GM12891 (cell line): Measurements from ENCODE around the gene C9orf85.
"Not testable (repeated sequence)": the region's sequence is repeated elsewhere in the genome, so short reads cannot be mapped to it uniquely, and the experiment has no call there.

Experiments used
- DNase-seq: peaks from one replicate; pipeline ENCODE4 v3.0.0; 2011; ENCODE audit warnings: low spot score; ENCODE audit not compliant: insufficient read length
- FAIRE-seq: peaks from 2 replicates; lab custom pipeline; 2011; peaks lifted over from hg19 to GRCh38; lab: Jason Lieb, UNC
- PAX5 ChIP-seq: IDR thresholded peaks from 2 replicates; pipeline ENCODE4 v1.6.1; 2011; ENCODE audit warnings: low read length, moderate library complexity, mild to moderate bottlenecking; ENCODE audit not compliant: insufficient read depth, severe bottlenecking
- POLR2A ChIP-seq: IDR thresholded peaks from 2 replicates; pipeline ENCODE4 v1.6.1; 2011; ENCODE audit warnings: low read depth, low read length, control low read depth
- POLR2AphosphoS5 ChIP-seq: IDR thresholded peaks from 2 replicates; pipeline ENCODE4 v1.6.1; 2011; ENCODE audit warnings: low read depth, low read length, control low read depth
- POU2F2 ChIP-seq: IDR thresholded peaks from 2 replicates; pipeline ENCODE4 v1.6.1; 2011; ENCODE audit warnings: low read depth, mild to moderate bottlenecking, control low read depth, low read length, moderate library complexity
- SPI1 ChIP-seq: IDR thresholded peaks from 2 replicates; pipeline ENCODE4 v1.6.1; 2011; ENCODE audit warnings: low read depth, low read length, control low read depth
- TAF1 ChIP-seq: IDR thresholded peaks from 2 replicates; pipeline ENCODE4 v1.6.1; 2011; ENCODE audit warnings: low read depth, low read length, control low read depth

Gene C9orf85

DNA sequence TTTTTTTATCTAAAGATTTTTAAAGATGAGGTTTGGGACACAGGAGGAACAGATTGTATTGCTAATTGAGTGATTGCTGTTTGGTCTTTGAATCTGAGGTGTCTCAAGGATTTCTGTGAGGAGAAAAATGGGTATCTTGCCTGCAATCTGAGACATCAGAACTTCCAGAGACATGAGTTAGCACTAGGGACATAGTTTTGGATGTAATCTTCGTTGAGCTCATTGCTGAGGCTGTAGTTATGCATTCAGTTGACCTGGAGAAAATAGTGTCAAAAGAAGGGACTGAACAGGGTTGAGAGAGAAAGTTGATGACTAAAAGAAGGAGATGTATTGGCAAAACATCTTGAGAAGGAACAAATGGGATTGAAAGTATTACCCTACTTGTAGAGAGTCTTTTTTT, 24.6 kb downstream of the C9orf85 start:
- FAIRE-seq (no peak), DNase-seq (no peak)
- TF ChIP-seq PAX5 = no peak

DNA sequence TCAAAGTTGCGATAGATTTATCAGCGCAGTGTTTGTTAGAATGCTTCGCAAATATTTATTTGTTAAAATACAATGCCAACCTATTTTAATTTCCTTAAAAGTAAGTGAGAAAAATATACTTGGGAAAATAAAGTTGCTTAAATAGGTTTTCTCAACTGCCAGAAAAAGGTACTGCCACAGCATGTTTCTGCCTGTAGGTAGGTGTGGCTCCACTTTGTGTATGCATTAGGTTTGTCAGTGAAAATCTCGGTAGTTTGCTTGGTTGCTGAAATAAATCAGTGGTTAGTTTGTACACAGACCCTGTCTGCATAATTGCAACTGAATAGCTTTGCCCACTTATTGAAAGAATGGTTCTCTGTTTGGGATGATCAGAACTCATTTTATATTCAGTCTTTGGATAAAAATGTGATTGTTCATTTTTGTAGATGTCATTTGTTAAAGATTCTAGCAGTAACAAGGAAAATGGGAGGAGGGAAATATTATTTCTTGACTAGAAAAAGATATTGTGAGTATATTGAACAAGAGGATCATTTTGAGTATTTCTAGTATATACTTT, 25.7 kb downstream of the C9orf85 start:
- FAIRE-seq (no peak), DNase-seq (no peak)
- TF ChIP-seq TAF1 = no peak
- TF ChIP-seq POLR2AphosphoS5 = no peak
- TF ChIP-seq PAX5 = no peak
- TF ChIP-seq POU2F2 = no peak
- no peak for TF ChIP-seq POLR2A
- no peak for TF ChIP-seq SPI1

- no peak for FAIRE-seq
- no peak for DNase-seq
- TF ChIP-seq POLR2A (no peak), POU2F2 (no peak), TAF1 (no peak), PAX5 (no peak), SPI1 (no peak), POLR2AphosphoS5 (no peak)
Measured at GRCh38 chr9:71937898-71938297, 26.5 kb downstream of the C9orf85 start.

DNA sequence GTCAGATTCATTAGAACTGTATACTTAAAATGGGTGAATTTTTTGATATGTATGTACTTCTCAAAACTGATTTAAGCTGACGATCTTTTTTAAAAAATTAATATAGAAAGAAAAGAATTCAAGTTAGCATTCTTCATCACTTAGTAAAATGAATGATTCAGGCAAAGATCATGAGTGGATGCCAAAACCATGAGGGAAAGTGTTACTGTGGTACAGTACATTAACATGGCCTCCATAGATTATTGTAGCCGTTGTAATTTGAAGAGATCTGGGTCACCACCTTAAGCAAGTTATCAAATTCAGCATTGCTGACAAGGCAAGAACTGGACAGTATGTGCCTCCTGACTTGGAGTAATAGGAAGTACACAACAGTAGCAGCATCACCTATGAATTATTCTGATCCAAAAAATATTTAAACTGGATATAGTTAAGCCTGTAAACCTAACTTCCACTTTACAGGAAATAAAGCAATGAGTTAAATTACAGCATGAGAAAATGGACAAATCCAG, 29.7 kb downstream of the C9orf85 start:
- DNase-seq (no peak), FAIRE-seq (no peak)
- no peak for TF ChIP-seq POLR2AphosphoS5
- no peak for TF ChIP-seq POLR2A
- TF ChIP-seq POU2F2 = no peak
- TF ChIP-seq PAX5 = no peak
- TF ChIP-seq TAF1 = no peak
- no peak for TF ChIP-seq SPI1

DNA sequence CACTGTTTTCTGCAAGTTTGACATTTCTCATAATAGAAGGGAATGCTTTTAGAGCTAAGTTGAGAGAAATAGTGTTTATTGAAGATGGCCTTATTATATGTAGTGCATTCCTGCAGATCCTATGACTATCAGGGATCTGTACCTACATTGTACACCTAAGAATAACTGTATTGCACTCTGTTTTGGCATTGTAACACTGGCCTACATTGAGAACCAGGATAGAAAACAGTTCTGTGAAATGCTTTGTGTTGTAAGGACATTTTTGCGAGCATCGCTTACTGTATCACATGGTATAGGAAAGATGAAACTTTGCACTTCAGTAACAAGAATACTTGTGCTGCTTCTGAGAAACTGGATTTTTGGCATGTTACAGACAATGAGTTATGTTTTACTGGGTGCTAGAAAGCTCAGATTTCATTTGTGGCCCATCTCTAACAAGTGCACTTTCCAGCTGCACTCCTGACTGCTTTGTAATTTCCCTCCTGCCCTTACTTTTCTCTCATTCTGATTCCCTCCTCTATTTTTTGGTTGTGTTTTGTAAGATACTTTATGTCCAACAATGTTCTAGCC, 30.6 kb downstream of the C9orf85 start:
- DNase-seq = no peak
- FAIRE-seq = peak; percentile 58
- TF ChIP-seq TAF1 (no peak), POLR2A (no peak), POLR2AphosphoS5 (no peak), SPI1 (no peak), PAX5 (no peak), POU2F2 (no peak)

GRCh38 chr9:71944754-71945375, 33.4 kb downstream of the C9orf85 start:
- DNase-seq = no peak
- FAIRE-seq = no peak
- TF ChIP-seq POU2F2 (no peak), PAX5 (no peak), SPI1 (no peak), POLR2A (no peak), POLR2AphosphoS5 (no peak), TAF1 (no peak)

- not testable (repeated sequence) for DNase-seq, FAIRE-seq
Measured at GRCh38 chr9:71954652-71955051, 43.2 kb downstream of the C9orf85 start.

DNA sequence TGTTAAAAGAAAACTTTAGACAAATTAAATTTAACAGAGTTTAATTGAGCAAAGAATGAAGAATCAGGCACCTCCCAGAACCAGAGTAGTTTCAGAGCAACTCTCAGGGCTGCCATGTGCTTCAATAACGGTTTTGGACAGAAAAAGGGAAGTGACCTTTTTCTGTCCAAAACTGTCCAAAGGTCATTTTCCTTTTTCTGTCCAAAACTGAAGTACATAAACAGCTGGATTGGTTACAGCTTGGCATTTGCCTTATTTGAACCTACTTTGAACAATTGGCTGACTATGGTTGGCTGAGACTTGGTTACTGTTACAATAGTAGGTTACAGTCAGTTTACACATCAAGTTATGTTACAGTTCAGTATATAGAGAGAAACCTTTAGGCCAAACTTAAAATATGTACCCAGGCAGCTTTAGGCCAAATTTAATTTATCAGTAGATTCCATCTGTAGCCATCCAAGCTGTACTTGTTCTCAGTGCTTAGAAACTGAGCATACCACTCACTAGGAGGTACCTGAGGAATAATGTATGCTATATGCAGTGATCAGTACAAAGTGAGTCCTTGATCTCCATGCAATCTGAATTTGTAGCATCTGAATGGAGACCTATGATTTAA, 44.0 kb downstream of the C9orf85 start:
- TF ChIP-seq POLR2AphosphoS5 (no peak), SPI1 (peak; percentile 90)
- DNase-seq = no peak
- FAIRE-seq = peak; percentile 33

DNA sequence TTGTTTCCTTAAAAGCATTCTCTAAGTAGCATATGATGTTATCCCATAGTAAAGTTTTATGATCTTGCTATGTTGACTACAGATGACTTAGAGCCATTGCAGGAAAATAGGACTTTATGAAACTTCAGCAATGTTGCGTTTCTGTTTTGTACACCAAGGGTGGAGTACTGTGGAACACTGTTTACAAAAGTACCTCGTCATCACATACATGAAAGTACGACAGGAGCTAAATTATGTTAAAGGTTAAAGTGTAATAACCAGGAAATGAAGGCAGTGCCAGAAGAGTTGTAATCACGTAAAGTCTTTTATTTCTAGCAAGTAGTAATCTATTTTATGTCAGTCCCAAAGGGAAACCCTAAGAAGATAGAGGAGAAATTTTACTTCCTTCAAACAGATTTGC, 50.9 kb downstream of the C9orf85 start:
- DNase-seq (no peak), FAIRE-seq (no peak)
- TF ChIP-seq POLR2AphosphoS5 (no peak), POLR2A (no peak), PAX5 (no peak), POU2F2 (no peak), TAF1 (no peak), SPI1 (no peak)

GRCh38 chr9:71963471-71963996, 52.1 kb downstream of the C9orf85 start:
- not testable (repeated sequence) for FAIRE-seq, DNase-seq
